Measurements from ENCODE around the gene EIF1B.

The EIF1B gene

GRCh38 chr3:40309925-40310695 is 603 bp downstream of the EIF1B start:
- no peak for DNase-seq

- no peak for DNase-seq
These were observed 1.2 kb downstream of the EIF1B start for GRCh38 chr3:40310705-40311104.

GRCh38 chr3:40312661-40313226 is 3.2 kb downstream of the EIF1B start:
- no peak for DNase-seq

- no peak for DNase-seq
These were observed 4.7 kb downstream of the EIF1B start for GRCh38 chr3:40313975-40314860.

- peak; percentile 28 for DNase-seq
These were observed 7.8 kb downstream of the EIF1B start for GRCh38 chr3:40317061-40317855.

GRCh38 chr3:40321818-40322217 is 12.3 kb downstream of the EIF1B start:
- no peak for DNase-seq

GRCh38 chr3:40323946-40324345 is 14.4 kb downstream of the EIF1B start:
- no peak for DNase-seq

GRCh38 chr3:40324621-40325020 is 15.1 kb downstream of the EIF1B start:
- no peak for DNase-seq

- no peak for DNase-seq
These were observed 16.0 kb downstream of the EIF1B start for GRCh38 chr3:40325465-40325864.

GRCh38 chr3:40328374-40328773 is 18.9 kb downstream of the EIF1B start:
- no peak for DNase-seq

GRCh38 chr3:40329071-40329470 is 19.6 kb downstream of the EIF1B start:
- DNase-seq, result no peak

- no peak for DNase-seq
These were observed 23.2 kb downstream of the EIF1B start for GRCh38 chr3:40332684-40333083.

GRCh38 chr3:40333416-40333815 is 23.9 kb downstream of the EIF1B start:
- no peak for DNase-seq

GRCh38 chr3:40333852-40334251 is 24.3 kb downstream of the EIF1B start:
- no peak for DNase-seq

GRCh38 chr3:40336101-40336500 is 26.6 kb downstream of the EIF1B start:
- DNase-seq, result no peak

- DNase-seq, result no peak
These were observed 27.1 kb downstream of the EIF1B start for GRCh38 chr3:40336511-40337135.

- no peak for DNase-seq
These were observed 27.9 kb downstream of the EIF1B start for GRCh38 chr3:40337136-40338108.

GRCh38 chr3:40339871-40340270 is 30.4 kb downstream of the EIF1B start:
- DNase-seq, result no peak

GRCh38 chr3:40340541-40341170 is 31.1 kb downstream of the EIF1B start:
- DNase-seq, result no peak

- DNase-seq, result no peak
These were observed 32.2 kb downstream of the EIF1B start for GRCh38 chr3:40341671-40342070.

- no peak for DNase-seq
These were observed 41.0 kb downstream of the EIF1B start for GRCh38 chr3:40350529-40350928.
